Vagina (tissue), 2 donors: ENCODE measurements around the gene DIP2B. TPM values are rescaled to one million over a fixed set of nuclear protein-coding genes. Genes with fewer than 3 reads are reported as not detected.

ENCODE experiments used
- DNase-seq, 2 donors: peaks; one replicate each; pipeline ENCODE4 v3.0.0-alpha.2; 2017; ENCODE audit errors: extremely low spot score in 2 of 2
- H3K27ac ChIP-seq: fragments of 200-600 bp; sonication (generic); one replicate; pipeline ENCODE4 v1.5.1; 2019
- H3K27me3 ChIP-seq: fragments of 200-600 bp; sonication (generic); one replicate; pipeline ENCODE4 v1.5.1; 2019
- H3K36me3 ChIP-seq, 2 donors: fragments of 200-600 bp; sonication (generic); one replicate each; pipeline ENCODE4 v1.5.1; 2017 to 2019
- H3K4me1 ChIP-seq: fragments of 200-600 bp; sonication (generic); one replicate; pipeline ENCODE4 v1.5.1; 2019
- H3K4me3 ChIP-seq, 2 donors: fragments of 200-600 bp; sonication (generic); 1 replicate in 1 of 2; 2 replicates in 1 of 2; pipeline ENCODE4 v1.5.1; 2016 to 2019
- H3K9me3 ChIP-seq: fragments of 200-600 bp; sonication (generic); one replicate; pipeline ENCODE4 v1.5.1; 2019
- CTCF ChIP-seq, 3 experiments: fragments of 450-650 bp in 2 of 3; fragments of 200-600 bp in 1 of 3; sonication (generic) in 1 of 3; IDR thresholded peaks; one replicate each; pipeline ENCODE4 v1.5.1; 2017 to 2019; ENCODE audit warnings: antibody characterized with exemption in 3 of 3, mild to moderate bottlenecking in 2 of 3, moderate library complexity in 2 of 3
- POLR2A ChIP-seq, 2 donors: fragments of 450-650 bp; IDR thresholded peaks; one replicate each; pipeline ENCODE4 v1.6.1; 2017; ENCODE audit warnings: antibody characterized with exemption in 2 of 2, mild to moderate bottlenecking in 2 of 2, moderate library complexity in 2 of 2
- POLR2AphosphoS5 ChIP-seq, 2 donors: sonication (generic); formaldehyde crosslinking; IDR thresholded peaks; one replicate each; pipeline ENCODE4 v1.9.0; 2017; ENCODE audit warnings: antibody characterized with exemption in 2 of 2, mild to moderate bottlenecking in 2 of 2, low read depth in 1 of 2; ENCODE audit not compliant: insufficient read depth in 1 of 2
- intact Hi-C: fragments of 100-400 bp; cut with DNase I; formaldehyde crosslinking; loops from one replicate; pipeline ENCODE4 v1.15.1; 2023
- total RNA-seq: library from RNA; depleted of rRNA; stranded (reverse); fragments of >200 nt; gene quantifications from one replicate; pipeline ENCODE4 v1.2.3, GENCODE V29; 2016

Gene DIP2B
- total RNA-seq, 1 donor from 2014 or later: 32.2 TPM

DNA sequence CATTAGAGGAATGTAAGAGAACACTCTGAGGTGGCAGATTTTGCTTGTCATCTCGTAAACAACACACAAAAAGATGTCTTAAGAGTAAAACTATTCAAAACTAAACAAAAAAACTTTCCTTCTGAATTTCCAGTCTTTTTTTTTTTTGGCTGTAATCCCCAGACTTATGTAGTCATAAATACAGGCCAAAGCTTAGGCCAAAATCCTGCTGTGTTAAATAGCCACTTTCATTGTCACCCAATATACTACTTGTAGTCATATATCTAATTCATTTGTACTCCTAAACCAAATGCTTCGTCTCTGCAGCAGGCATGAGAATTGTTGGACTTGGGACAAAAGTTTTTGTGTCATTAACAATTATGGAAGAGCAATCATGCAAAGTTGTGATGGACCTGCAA is 155.6 kb downstream of the DIP2B start:
- Histone ChIP-seq H3K9me3 (no peaks in the 10 kb centered on the region), H3K4me3 (no peak overlapping the region), H3K4me1 (no peaks in the 10 kb centered on the region), H3K36me3 (peaks cover 0 to 4% of the 10 kb centered on the region in 2 donors), H3K27ac (no peak overlapping the region), H3K27me3 (no peaks in the 10 kb centered on the region)
- DNase-seq: no peak
- intact Hi-C loops: no loop called here
- no peak for TF ChIP-seq POLR2AphosphoS5 (IDR thresholded peaks at IDR 0.05; ENCODE audit: insufficient read depth in 1 of 2, low read depth in 1 of 2)
- TF ChIP-seq POLR2A (IDR thresholded peaks at IDR 0.05): no peak

DNA sequence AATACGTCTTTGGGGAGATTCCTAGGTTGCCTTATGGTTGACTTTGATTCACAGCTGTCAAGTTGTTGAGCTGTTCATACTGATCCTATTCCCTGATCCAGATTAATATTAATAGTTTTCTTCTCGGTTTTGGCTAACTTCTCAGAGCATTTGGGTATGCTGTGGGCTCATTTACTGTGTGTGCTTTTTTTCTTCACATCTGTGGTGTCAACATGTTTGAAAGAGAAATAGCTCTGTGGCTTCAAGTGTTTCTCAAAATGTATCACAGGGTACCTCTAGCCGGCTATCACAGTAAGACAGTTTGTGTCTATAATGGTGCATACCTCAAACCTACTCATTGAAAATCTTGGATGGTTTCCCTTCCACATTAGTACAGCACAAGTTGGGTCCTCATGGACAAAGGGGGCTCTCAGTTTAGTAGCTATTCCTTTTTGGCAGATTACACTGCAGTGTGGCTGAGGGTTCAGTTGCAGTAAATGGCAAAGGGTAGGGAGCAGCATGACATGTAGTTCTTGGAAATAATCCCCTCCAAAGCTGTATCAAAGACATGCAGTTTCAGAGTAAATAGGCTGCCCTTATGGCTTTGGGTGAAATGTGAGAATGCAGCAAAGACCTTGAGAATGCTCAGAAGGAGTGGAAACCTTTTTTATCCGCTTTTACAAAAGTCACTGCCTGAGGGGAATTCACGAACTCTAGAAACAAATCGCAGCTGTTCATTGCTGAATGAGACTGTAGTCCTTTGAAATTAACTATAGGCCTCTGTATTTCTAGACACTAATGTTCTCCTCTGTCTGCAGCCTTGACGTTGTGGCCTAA is 156.7 kb downstream of the DIP2B start:
- intact Hi-C loops: no loop called here
- TF ChIP-seq POLR2A (IDR thresholded peaks at IDR 0.05) (no peak), CTCF (IDR thresholded peaks at IDR 0.05) (no peak), POLR2AphosphoS5 (IDR thresholded peaks at IDR 0.05; ENCODE audit: insufficient read depth in 1 of 2, low read depth in 1 of 2) (no peak)
- peaks cover 0 to 4% of the 10 kb centered on the region in 2 donors for H3K36me3 ChIP-seq
- DNase-seq: no peak
- no peaks in the 10 kb centered on the region for H3K27me3 ChIP-seq
- H3K4me3 ChIP-seq: no peak overlapping the region
- H3K4me1 ChIP-seq: no peaks in the 10 kb centered on the region
- no peak overlapping the region for H3K27ac ChIP-seq
- no peaks in the 10 kb centered on the region for H3K9me3 ChIP-seq

GRCh38 chr12:50662116-50662510 is 157.3 kb downstream of the DIP2B start:
- intact Hi-C loops: no loop called here
- H3K27ac ChIP-seq: no peak overlapping the region
- H3K27me3 ChIP-seq: no peaks in the 10 kb centered on the region
- TF ChIP-seq CTCF (IDR thresholded peaks at IDR 0.05) (no peak), POLR2A (IDR thresholded peaks at IDR 0.05) (no peak), POLR2AphosphoS5 (IDR thresholded peaks at IDR 0.05; ENCODE audit: insufficient read depth in 1 of 2, low read depth in 1 of 2) (no peak)
- H3K36me3 ChIP-seq: peaks cover 0 to 4% of the 10 kb centered on the region in 2 donors
- no peak for DNase-seq
- H3K4me3 ChIP-seq: no peak overlapping the region
- H3K4me1 ChIP-seq: no peaks in the 10 kb centered on the region
- H3K9me3 ChIP-seq: no peaks in the 10 kb centered on the region

GRCh38 chr12:50665170-50665569 is 160.4 kb downstream of the DIP2B start:
- no peaks in the 10 kb centered on the region for H3K27me3 ChIP-seq
- DNase-seq: no peak
- TF ChIP-seq POLR2AphosphoS5 (IDR thresholded peaks at IDR 0.05; ENCODE audit: insufficient read depth in 1 of 2, low read depth in 1 of 2) (no peak), CTCF (IDR thresholded peaks at IDR 0.05) (no peak)
- H3K27ac ChIP-seq: no peak overlapping the region
- peaks cover 0 to 4% of the 10 kb centered on the region in 2 donors for H3K36me3 ChIP-seq
- intact Hi-C loops: no loop called here
- no peaks in the 10 kb centered on the region for H3K4me1 ChIP-seq
- no peak overlapping the region for H3K4me3 ChIP-seq
- H3K9me3 ChIP-seq: no peaks in the 10 kb centered on the region

DNA sequence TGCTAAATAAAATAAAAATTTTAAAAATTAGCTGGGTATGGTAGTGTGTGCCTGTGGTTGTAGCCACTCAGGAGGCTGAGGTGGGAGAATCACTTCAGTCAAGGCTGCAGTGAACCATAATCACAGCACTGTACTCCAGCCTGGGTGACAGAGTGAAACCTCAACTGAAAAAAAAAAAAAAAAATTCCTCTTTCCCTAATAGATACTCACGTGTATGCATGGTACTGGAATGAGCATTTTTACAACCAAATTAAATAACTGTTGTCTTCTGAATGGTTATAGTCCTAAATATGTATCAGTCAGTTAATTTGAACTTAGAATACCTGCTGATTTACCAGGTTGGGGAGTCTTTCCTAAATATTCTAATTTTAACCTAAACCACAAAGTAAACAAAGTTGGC is 160.8 kb downstream of the DIP2B start:
- TF ChIP-seq POLR2AphosphoS5 (IDR thresholded peaks at IDR 0.05; ENCODE audit: insufficient read depth in 1 of 2, low read depth in 1 of 2) (no peak), CTCF (IDR thresholded peaks at IDR 0.05) (no peak), POLR2A (IDR thresholded peaks at IDR 0.05) (no peak)
- no peaks in the 10 kb centered on the region for H3K4me1 ChIP-seq
- no peak overlapping the region for H3K4me3 ChIP-seq
- no peaks in the 10 kb centered on the region for H3K36me3 ChIP-seq
- H3K9me3 ChIP-seq: no peaks in the 10 kb centered on the region
- intact Hi-C loops: no loop called here
- H3K27me3 ChIP-seq: no peaks in the 10 kb centered on the region
- DNase-seq: no peak
- no peak overlapping the region for H3K27ac ChIP-seq
